Measurements from ENCODE around the gene PCDHGB5.
"Not testable (repeated sequence)": the region's sequence is repeated elsewhere in the genome, so short reads cannot be mapped to it uniquely, and the experiment has no call there.

The PCDHGB5 gene

DNA sequence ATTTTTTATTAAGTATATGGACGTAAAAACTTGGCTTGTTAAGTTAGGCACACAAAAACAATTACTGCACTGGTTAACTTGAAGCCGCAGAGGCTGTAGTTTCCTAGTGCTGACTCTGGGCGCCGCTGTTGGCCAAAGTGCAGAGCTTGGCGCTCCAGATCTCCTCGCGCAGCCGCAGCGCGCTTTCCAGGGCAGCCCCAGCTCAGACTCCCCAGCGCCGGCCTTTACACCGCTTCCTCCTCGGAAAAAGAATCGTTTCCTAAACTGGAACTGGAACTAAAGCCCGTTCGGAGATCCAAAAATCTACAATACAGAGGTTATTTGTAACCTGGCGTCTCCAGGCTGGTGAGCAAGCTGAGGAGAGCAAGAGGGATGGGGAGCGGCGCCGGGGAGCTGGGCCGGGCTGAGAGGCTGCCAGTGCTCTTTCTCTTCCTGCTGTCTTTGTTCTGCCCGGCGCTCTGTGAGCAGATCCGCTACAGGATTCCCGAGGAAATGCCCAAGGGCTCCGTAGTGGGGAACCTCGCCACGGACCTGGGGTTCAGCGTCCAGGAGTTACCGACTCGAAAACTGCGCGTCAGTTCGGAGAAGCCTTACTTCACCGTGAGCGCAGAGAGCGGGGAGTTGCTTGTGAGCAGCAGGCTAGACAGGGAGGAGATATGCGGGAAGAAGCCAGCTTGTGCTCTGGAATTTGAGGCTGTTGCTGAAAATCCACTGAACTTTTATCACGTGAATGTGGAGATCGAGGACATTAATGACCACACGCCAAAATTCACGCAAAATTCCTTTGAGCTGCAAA is at the start of gene PCDHGB5:
PCDHGB5 (plus strand) TSS at position 192 of the 796 bp plus-strand sequence; CDS start at position 373, 181 bp downstream.
- peak; percentile 31 to 43 for DNase-seq

DNA sequence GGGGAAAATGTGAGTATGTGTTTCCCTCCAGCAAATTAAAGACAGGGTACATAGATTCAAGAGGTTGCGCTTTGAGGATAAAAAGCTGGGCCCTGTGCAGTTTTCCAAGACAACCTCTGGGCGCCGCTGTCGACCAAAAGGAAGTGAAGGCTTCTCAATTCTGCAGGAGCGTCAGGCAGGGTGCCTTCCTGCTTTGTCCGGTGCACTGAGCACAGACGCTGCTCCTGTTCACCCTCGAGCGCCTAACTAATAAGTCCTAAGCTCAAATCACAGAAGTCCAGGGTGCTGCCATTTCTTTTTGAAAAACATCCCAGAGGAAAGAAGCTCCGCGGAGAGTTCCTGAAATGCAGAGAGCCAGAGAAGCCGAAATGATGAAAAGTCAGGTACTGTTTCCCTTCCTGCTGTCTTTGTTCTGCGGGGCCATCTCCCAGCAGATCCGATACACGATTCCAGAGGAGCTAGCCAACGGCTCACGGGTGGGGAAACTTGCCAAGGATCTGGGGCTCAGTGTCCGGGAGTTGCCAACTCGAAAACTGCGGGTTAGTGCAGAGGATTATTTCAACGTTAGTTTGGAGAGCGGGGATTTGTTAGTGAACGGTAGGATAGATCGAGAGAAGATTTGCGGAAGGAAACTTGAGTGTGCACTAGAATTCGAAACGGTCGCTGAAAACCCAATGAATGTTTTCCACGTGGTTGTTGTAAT is 47.7 kb upstream of the PCDHGB5 start, which contains the start of gene PCDHGB1:
PCDHGB1 (plus strand) TSS at position 183 of the 703 bp plus-strand sequence; CDS start at position 345, 162 bp downstream.
- DNase-seq: peak; percentile 18 to 46

DNA sequence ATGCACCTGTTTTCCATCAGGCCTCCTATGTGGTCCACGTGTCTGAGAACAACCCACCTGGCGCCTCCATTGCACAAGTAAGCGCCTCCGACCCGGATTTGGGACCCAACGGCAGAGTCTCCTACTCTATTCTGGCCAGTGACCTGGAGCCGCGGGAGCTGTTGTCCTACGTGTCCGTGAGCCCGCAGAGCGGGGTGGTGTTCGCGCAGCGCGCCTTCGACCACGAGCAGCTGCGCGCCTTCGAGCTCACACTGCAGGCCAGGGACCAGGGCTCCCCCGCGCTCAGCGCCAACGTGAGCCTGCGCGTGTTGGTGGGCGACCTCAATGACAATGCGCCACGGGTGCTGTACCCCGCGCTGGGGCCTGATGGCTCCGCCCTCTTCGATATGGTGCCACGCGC is 46.2 kb upstream of the PCDHGB5 start:
- no peak for DNase-seq

DNA sequence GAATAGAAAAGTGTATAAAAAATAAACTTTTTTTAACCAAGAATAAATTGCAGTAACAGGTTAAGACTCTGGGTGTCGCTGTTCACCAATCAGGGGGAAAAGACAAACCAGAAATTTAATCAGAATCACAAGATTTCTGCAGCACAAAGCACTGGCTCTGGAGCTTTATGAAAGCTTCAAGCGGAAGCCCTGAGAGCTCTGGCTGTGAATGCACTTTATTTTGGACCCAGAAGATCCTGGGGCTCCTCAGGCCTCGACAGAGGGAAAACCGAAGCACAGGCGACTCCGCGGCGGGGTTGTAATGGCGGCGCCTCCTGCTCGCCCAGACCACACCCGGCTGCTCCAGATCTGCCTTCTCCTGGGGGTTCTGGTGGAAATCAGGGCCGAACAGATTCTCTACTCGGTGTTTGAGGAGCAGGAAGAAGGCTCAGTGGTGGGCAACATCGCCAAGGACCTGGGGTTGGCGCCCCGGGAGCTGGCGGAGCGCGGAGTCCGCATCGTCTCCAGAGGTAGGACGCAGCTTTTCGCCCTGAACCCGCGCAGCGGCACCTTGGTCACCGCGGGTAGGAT is 42.8 kb upstream of the PCDHGB5 start, which contains the start of gene PCDHGA4:
PCDHGA4 (plus strand) TSS at position 122 of the 570 bp plus-strand sequence; CDS start at position 209, 87 bp downstream.
- DNase-seq: peak in 1 of 2 donors; percentile 16

DNA sequence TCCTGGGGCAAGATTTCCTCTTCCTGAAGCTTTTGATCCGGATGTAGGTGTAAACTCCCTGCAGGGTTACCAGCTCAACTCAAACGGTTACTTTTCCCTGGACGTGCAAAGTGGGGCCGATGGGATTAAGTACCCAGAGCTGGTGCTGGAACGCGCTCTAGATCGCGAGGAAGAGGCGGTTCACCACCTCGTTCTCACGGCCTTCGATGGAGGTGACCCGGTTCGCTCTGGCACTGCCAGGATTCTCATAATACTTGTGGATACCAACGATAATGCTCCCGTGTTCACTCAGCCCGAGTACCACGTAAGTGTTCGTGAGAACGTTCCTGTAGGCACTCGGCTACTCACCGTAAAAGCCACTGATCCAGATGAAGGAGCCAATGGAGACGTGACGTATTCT is 42.1 kb upstream of the PCDHGB5 start:
- no peak for DNase-seq

DNA sequence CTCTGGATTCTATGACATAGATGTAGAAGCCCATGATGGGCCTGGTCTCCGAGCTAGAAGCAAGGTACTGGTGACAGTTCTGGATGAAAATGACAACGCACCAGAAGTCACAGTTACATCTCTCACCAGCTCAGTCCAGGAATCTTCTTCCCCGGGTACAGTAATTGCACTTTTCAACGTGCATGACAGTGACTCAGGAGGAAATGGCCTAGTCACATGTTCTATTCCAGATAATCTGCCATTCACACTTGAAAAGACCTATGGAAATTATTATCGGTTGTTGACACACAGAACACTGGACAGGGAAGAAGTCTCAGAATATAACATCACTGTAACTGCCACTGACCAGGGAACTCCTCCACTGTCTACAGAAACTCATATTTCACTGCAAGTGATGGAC is 41.6 kb upstream of the PCDHGB5 start:
- no peak for DNase-seq

DNA sequence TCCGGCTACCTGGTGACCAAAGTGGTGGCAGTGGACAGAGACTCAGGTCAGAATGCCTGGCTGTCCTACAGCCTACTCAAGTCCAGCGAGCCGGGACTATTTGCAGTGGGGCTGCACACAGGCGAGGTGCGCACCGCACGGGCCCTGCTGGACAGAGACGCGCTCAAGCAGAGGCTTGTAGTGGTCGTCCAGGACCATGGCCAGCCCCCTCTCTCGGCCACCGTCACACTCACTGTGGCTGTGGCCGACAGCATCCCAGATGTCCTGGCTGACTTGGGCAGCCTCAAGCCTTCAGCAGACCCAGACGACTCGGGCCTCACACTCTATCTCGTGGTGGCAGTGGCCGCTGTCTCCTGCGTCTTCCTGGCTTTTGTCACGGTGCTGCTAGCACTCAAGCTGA is 40.8 kb upstream of the PCDHGB5 start:
- no peak for DNase-seq

DNA sequence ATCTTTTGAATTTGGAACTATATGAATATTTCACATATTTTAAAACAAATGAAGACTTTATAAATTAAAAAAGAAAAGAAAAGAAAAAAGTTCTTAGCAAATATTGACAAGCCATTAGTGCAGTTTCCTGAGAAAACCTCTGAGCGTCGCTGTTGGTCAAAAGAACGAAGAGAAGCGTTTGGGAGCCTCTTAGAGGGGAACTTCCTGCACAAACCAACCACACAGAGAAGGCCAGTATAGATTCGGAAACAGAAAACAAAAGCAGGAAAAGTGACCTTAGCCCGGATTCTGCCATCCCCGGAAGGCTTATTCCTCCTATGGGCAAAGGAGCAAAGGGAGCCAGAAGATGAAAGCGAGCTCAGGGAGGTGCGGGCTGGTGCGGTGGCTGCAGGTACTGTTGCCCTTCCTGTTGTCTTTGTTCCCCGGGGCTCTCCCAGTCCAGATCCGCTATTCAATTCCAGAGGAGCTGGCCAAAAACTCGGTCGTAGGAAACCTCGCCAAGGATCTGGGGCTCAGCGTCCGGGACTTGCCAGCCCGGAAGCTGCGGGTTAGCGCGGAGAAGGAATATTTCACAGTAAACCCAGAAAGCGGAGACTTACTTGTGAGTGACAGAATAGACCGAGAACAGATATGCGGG is 37.8 kb upstream of the PCDHGB5 start, which contains the start of gene PCDHGB2:
PCDHGB2 (plus strand) TSS at position 205 of the 637 bp plus-strand sequence; CDS start at position 347, 142 bp downstream.
- peak in 1 of 2 donors; percentile 41 for DNase-seq

DNA sequence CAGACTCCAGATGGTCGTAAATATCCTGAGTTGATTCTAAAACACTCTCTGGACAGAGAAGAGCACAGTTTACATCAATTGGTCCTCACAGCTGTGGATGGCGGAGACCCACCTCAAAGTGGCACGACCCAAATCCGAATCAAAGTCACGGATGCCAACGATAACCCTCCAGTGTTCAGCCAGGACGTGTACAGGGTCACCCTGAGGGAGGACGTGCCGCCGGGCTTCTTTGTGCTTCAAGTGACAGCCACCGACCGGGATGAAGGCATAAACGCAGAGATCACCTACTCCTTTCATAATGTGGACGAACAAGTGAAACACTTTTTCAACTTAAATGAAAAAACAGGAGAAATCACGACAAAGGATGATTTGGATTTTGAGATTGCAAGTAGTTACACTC is 37.1 kb upstream of the PCDHGB5 start:
- DNase-seq: no peak

DNA sequence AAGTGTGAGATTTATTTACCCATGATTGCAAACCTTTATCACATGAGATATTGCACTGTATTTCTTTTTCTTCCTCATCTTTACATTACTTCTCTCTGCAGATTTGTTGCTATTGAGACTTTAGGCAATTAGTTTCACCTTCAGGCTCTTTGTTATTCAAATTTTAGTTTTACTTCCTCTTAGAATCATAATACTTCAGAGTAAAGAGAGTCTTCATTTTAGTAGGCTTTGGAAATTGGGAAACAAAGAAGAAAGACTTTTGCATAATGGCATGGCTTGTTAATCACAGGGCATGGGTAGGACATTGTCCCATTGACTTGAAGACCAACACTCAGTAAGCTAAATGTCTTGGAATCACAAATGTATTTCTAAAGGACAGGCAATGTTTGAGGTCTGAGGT is 35.0 kb upstream of the PCDHGB5 start:
- DNase-seq: no peak

DNA sequence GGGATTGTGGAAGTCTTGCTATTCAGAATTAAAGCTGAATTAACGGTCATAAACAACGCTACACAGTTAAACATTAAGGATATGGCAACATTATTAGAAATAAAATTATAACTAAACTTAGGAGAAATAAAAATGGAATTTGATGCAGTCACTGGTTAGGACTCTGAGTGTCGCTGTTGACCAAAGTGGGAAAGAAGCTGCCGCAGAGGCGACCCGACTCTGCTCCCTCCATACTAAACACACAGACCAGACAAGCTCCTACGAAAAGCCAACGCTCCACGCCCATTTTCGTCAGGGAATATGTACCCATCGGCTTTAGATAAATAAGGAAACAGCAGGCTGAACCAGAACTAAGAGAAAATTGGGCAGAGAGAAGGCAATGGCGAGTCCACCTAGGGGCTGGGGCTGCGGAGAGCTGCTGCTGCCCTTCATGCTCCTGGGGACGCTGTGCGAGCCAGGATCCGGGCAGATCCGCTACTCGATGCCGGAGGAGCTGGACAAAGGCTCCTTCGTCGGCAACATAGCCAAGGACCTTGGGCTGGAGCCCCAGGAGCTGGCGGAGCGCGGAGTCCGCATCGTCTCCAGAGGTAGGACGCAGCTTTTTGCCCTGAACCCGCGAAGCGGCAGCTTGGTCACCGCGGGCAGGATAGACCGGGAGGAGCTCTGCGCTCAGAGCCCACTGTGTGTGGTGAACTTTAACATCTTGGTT is 33.6 kb upstream of the PCDHGB5 start, which contains the start of gene PCDHGA5:
PCDHGA5 (plus strand) TSS at position 211 of the 709 bp plus-strand sequence; CDS start at position 380, 169 bp downstream.
- no peak for DNase-seq

DNA sequence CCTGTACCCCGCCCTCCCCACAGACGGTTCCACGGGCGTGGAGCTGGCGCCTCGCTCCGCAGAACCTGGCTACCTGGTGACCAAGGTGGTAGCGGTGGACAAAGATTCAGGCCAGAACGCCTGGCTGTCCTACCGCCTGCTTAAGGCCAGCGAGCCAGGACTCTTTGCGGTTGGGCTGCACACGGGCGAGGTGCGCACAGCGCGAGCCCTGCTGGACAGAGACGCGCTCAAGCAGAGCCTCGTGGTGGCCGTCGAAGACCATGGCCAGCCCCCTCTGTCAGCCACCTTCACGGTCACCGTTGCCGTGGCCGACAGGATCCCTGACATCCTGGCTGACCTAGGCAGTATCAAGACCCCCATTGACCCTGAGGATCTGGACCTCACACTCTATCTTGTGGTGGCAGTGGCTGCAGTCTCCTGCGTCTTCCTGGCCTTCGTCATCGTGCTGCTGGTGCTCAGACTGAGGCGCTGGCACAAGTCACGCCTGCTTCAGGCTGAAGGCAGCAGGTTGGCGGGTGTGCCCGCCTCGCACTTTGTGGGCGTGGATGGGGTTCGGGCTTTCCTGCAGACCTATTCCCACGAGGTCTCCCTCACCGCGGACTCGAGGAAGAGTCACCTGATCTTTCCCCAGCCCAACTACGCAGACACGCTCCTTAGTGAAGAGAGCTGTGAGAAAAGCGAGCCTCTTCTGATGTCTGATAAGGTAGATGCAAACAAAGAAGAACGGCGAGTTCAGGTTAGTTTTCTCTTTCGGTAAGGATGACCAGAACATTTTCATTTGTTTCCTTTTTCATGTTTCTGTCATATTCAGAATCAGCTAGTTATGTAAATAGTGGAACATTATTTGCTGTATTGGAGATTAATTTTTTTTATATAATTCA is 31.5 kb upstream of the PCDHGB5 start:
- no peak for DNase-seq

DNA sequence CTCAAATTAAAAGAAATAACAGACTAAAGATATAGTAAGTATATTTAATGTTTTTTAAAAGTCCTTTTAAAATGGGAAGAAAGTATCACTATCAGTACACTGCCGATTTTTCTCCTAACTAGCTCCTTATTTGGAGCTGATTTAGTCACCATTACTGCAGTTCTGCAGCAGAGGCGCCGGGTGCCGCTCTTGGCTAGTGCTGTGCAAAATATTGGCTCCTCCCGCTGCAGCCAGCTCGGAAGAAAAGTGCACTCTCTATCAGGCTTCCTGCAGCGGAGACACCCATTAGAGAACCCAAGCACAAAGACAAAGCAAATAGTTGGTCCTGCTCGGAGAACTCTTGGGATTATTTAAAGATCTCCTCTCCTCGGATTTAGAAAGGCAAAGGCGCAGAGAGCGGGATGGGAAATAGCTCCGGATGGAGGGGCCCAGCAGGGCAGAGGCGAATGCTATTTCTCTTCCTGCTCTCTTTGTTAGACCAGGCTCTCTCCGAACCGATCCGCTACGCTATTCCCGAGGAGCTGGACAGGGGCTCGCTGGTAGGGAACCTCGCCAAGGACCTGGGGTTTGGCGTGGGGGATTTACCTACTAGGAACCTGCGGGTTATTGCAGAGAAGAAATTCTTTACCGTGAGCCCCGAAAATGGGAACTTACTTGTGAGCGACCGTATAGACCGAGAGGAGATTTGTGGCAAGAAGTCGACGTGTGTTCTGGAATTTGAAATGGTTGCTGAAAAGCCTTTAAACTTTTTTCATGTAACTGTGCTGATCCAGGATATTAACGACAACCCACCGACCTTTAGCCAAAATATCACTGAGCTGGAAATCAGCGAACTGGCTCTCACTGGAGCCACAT is 27.5 kb upstream of the PCDHGB5 start, which contains the start of gene PCDHGB3:
PCDHGB3 (plus strand) TSS at position 249 of the 855 bp plus-strand sequence; CDS start at position 402, 153 bp downstream.
- DNase-seq: peak; percentile 33 to 40

DNA sequence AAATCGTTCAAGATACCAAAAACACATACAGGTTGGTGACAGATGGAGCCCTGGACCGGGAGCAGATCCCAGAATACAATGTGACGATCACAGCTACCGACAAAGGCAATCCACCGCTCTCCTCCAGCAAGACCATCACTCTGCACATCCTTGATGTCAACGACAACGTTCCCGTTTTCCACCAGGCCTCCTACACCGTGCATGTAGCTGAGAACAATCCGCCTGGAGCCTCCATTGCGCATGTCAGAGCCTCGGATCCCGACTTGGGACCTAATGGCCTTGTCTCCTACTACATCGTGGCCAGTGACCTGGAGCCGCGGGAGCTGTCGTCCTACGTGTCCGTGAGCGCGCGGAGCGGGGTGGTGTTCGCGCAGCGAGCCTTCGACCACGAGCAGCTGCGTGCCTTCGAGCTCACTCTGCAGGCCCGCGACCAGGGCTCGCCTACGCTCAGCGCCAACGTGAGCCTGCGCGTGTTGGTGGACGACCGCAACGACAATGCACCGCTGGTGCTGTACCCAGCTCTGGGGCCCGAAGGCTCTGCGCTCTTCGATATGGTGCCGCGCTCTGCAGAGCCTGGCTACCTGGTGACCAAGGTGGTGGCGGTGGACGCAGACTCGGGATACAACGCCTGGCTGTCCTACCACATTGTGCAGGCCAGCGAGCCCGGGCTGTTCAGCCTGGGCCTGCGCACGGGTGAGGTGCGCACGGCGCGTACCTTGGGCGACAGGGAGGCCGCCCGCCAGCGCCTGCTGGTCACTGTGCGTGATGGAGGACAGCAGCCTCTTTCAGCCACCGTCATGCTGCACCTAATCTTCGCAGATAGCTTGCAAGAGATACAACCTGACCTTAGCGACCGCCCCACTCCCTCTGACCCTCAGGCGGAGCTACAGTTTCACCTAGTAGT is 25.9 kb upstream of the PCDHGB5 start:
- DNase-seq: no peak

DNA sequence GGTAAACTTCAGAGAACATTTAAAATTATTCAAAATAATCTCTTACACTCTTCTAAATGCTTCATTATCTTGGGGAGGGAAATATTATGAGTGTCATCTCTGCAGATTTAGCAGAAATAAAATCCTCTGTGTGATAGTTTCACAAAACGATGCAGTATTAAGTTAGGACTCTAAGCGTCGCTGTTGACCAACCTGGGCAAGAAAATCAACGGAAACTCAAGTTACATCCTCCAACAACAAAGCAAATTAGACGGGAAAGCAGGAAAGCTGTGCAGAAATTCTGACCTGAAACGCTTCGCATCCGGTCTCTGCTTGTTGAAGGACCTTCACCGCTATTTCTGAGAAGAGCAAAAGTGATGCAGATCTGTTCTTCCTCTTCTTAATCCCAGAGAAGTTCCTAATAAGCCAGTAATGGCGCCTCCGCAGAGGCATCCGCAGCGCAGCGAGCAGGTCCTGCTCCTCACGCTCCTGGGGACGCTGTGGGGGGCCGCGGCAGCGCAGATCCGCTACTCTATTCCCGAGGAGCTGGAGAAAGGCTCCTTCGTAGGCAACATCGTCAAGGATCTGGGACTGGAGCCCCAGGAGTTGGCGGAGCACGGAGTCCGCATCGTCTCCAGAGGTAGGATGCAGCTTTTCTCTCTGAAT is 24.0 kb upstream of the PCDHGB5 start, which contains the start of gene PCDHGA6:
PCDHGA6 (plus strand) TSS at position 219 of the 645 bp plus-strand sequence; CDS start at position 412, 193 bp downstream.
- DNase-seq: no peak

DNA sequence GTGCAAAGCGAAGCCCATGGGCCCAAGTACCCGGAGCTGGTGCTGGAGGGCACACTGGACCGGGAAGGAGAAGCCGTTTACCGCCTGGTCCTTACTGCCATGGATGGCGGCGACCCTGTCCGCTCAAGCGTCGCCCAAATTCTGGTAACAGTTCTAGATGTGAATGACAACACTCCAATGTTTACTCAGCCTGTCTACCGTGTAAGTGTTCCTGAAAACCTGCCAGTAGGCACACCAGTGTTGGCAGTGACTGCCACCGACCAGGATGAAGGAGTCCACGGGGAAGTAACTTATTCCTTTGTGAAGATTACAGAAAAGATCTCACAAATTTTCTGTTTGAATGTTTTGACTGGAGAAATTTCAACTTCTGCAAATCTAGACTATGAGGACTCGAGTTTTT is 23.1 kb upstream of the PCDHGB5 start:
- no peak for DNase-seq

DNA sequence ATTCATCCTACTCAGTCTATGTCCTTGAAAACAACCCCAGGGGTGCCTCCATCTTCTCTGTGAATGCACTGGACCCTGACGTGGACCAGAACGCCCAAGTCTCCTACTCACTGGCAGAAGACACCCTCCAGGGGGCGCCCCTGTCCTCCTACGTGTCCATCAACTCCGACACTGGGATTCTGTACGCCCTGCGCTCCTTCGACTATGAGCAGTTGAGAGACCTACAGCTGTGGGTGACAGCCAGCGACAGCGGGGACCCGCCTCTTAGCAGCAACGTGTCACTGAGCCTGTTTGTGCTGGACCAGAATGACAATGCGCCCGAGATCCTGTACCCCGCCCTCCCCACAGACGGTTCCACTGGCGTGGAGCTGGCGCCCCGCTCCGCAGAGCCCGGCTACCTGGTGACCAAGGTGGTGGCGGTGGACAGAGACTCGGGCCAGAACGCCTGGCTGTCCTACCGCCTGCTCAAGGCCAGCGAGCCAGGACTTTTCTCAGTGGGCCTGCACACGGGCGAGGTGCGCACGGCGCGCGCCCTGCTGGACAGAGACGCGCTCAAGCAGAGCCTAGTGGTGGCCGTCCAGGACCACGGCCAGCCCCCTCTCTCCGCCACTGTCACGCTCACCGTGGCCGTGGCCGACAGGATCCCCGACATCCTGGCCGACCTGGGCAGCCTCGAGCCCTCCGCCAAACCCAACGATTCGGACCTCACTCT is 22.1 kb upstream of the PCDHGB5 start:
- not testable (repeated sequence) for DNase-seq

Data from CD4-positive, alpha-beta T cell treated with Interleukin-1 beta for 1 hour (primary cell).